Thyroid gland (tissue), 4 donors: ENCODE measurements around the gene CDYL. TPM values are rescaled to one million over a fixed set of nuclear protein-coding genes. Genes with fewer than 3 reads are reported as not detected.

Source experiments
- DNase-seq, 2 donors: peaks; one replicate each; pipeline ENCODE4 v3.0.0-alpha.2; 2019
- H3K27ac ChIP-seq, 3 donors: fragments of 200-600 bp; sonication (generic); 1 replicate in 2 of 3; 2 replicates in 1 of 3; pipeline ENCODE4 v1.5.1; 2016 to 2019; ENCODE audit warnings: mild to moderate bottlenecking in 1 of 3, moderate library complexity in 1 of 3
- H3K27me3 ChIP-seq: fragments of 200-600 bp; sonication (generic); one replicate; pipeline ENCODE4 v1.5.1; 2019
- H3K36me3 ChIP-seq, 2 donors: fragments of 200-600 bp; sonication (generic); one replicate each; pipeline ENCODE4 v1.5.1; 2016 to 2019
- H3K4me1 ChIP-seq, 2 donors: fragments of 200-600 bp; sonication (generic); one replicate each; pipeline ENCODE4 v1.5.1; 2017 to 2019
- H3K4me3 ChIP-seq, 3 donors: fragments of 200-600 bp; sonication (generic); replicated peaks in 1 of 3; 1 replicate in 2 of 3; 2 replicates in 1 of 3; pipeline ENCODE4 v1.5.1; 2016; ENCODE audit warnings: mild to moderate bottlenecking in 1 of 3
- H3K9me3 ChIP-seq: fragments of 200-600 bp; sonication (generic); one replicate; pipeline ENCODE4 v1.5.1; 2017
- POLR2A ChIP-seq, 2 donors: fragments of 450-650 bp; IDR thresholded peaks; one replicate each; pipeline ENCODE4 v1.6.1; 2017; ENCODE audit warnings: antibody characterized with exemption in 2 of 2, mild to moderate bottlenecking in 2 of 2, moderate library complexity in 1 of 2
- WGBS, 2 donors: methylation state at CpG; one replicate each; pipeline ENCODE4 v1.1.5; 2017; 5-methylcytosine and 5-hydroxymethylcytosine counted together
- intact Hi-C: fragments of 100-400 bp; cut with DNase I; formaldehyde crosslinking; loops from one replicate; pipeline ENCODE4 v1.15.1; 2023
- total RNA-seq, 4 donors: library from RNA; depleted of rRNA; stranded (reverse); fragments of >200 nt; gene quantifications; one replicate each; pipeline ENCODE4 v1.2.3, GENCODE V29; 2016
- TF ChIP-seq, protein P1 (sequence below), 6 experiments: fragments of 200-600 bp in 3 of 6; fragments of 450-650 bp in 3 of 6; sonication (generic) in 3 of 6; IDR thresholded peaks; one replicate each; pipeline ENCODE4 v1.5.1; 2016 to 2019; ENCODE audit warnings: antibody characterized with exemption in 6 of 6, mild to moderate bottlenecking in 2 of 6, inconsistent platforms in 1 of 6, moderate library complexity in 1 of 6

CDYL gene
- total RNA-seq, 4 donors from 2014 or later: 22.6 to 61.4 (median 43.7) TPM

DNA sequence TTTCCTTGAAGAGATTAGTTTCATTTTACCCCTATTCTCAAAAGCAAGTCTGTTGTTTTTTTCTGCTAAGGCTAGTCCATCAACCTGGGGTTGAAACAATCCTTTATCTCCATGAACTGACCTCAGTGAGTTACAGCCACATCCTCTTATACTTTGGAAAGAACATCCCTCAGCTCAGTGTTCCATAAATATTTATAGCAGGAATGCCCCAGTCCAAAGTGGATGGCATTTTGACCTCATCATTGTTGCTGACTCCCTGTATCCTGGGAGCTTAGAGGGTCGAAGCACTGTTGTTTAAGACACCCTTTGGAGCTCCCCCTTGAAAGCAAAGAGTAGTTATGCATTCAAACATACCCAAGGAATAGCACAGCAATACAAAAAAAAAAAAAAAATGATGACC, 16.2 kb upstream of the CDYL start:
- Histone ChIP-seq H3K36me3 (no peaks in the 10 kb centered on the region), H3K4me1 (no peaks in the 10 kb centered on the region), H3K27me3 (no peaks in the 10 kb centered on the region), H3K27ac (no peak overlapping the region), H3K4me3 (no peak overlapping the region), H3K9me3 (no peaks in the 10 kb centered on the region)
- TF ChIP-seq, protein P1, sequence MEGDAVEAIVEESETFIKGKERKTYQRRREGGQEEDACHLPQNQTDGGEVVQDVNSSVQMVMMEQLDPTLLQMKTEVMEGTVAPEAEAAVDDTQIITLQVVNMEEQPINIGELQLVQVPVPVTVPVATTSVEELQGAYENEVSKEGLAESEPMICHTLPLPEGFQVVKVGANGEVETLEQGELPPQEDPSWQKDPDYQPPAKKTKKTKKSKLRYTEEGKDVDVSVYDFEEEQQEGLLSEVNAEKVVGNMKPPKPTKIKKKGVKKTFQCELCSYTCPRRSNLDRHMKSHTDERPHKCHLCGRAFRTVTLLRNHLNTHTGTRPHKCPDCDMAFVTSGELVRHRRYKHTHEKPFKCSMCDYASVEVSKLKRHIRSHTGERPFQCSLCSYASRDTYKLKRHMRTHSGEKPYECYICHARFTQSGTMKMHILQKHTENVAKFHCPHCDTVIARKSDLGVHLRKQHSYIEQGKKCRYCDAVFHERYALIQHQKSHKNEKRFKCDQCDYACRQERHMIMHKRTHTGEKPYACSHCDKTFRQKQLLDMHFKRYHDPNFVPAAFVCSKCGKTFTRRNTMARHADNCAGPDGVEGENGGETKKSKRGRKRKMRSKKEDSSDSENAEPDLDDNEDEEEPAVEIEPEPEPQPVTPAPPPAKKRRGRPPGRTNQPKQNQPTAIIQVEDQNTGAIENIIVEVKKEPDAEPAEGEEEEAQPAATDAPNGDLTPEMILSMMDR (IDR thresholded peaks at IDR 0.05): no peak
- TF ChIP-seq POLR2A (IDR thresholded peaks at IDR 0.05): no peak
- WGBS, 2 donors: 64 to 71% methylated on average over 1 of the region's 1 CpG
- DNase-seq: no peak
- intact Hi-C loops: no loop called here

DNA sequence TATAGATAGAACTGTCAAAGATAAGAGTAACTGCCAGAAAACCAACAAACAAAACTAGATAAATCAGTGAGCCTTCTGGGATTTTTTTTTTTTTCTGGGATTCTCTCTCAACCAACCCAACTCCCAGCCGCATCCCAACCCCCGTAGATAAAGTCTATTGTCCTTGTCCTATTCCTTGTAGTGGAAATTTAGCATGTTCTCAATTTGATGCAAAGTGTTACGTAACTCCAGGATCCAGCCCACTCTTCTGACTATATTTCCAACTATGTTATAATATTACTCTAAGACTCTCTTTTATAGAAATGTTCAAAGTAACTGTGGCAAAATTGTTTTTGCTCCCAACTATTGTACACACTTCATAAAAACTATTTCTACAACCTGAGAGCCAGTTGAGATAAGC, 15.4 kb upstream of the CDYL start:
- H3K4me1 ChIP-seq: no peaks in the 10 kb centered on the region
- no peaks in the 10 kb centered on the region for H3K36me3 ChIP-seq
- no peak overlapping the region for H3K4me3 ChIP-seq
- H3K27me3 ChIP-seq: no peaks in the 10 kb centered on the region
- H3K9me3 ChIP-seq: no peaks in the 10 kb centered on the region
- intact Hi-C loops: no loop called here
- 82 to 88% methylated on average over 3 of the region's 3 CpGs for WGBS, 2 donors
- DNase-seq: no peak
- TF ChIP-seq POLR2A (IDR thresholded peaks at IDR 0.05): no peak
- TF ChIP-seq, protein P1 (IDR thresholded peaks at IDR 0.05): no peak
- H3K27ac ChIP-seq: no peak overlapping the region

DNA sequence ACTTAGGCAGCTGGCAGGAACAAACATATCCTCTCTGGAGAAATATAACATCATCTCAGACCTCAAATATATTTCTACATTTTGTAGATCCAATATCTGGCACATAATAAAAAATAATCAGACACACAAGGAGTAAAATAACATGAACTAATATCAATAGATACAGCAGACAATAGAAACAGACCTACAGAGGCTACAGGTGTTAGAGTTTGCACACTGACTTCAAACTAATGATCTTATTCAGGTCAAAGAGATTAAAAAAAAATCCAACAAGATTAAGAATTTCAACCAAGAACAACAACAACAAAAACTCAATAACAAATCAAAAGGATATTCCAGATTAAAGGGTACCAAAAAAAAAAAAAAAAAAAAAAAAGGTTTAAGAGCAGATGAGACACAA, 13.9 kb upstream of the CDYL start:
- Histone ChIP-seq H3K27ac (no peak overlapping the region), H3K27me3 (no peaks in the 10 kb centered on the region), H3K4me3 (no peak overlapping the region), H3K36me3 (no peaks in the 10 kb centered on the region), H3K4me1 (no peaks in the 10 kb centered on the region), H3K9me3 (no peaks in the 10 kb centered on the region)
- intact Hi-C loops: no loop called here
- no peak for DNase-seq
- TF ChIP-seq POLR2A (IDR thresholded peaks at IDR 0.05): no peak
- TF ChIP-seq, protein P1 (IDR thresholded peaks at IDR 0.05): no peak

DNA sequence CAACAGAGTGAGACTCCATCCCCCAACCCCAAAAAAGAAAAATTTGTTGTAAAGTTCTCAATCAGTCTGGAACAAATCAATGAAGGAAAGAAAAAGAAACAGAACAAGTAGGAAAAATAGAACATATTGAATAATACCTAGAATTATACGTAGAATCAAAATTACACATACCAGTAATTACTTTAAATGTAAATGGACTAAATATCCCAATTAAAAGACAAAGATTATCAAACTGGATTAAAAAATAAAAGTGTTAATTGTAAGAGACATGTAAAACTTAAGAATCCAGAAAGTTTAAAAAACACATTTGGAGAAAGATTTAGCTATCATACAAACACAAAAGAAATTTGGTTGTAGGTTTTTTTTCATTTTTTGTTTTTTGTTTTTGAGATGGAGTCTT, 12.3 kb upstream of the CDYL start:
- Histone ChIP-seq H3K4me3 (no peak overlapping the region), H3K27me3 (no peaks in the 10 kb centered on the region), H3K4me1 (no peaks in the 10 kb centered on the region), H3K27ac (no peak overlapping the region), H3K36me3 (no peaks in the 10 kb centered on the region), H3K9me3 (no peaks in the 10 kb centered on the region)
- intact Hi-C loops: no loop called here
- 91 to 95% methylated on average over 1 of the region's 1 CpG for WGBS, 2 donors
- TF ChIP-seq, protein P1 (IDR thresholded peaks at IDR 0.05): no peak
- no peak for TF ChIP-seq POLR2A (IDR thresholded peaks at IDR 0.05)
- DNase-seq: no peak

DNA sequence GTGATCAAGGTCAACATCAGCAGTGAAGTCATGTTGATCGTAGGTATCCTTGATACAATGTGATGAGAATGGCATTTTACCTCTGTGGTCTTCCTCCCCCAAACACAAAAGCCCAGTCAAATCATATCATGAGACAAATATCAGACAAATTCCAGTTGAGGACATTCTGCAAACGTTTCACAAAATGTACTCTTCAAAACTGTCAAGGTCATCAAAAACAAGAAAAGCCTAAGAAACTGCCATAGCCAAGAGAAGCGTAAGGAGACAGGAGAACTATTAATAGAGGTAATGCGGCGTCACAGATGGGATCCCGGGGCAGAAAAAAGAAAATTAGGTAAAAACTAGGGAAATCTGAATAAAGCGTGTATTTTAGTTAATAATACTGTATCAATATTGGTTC, 7.4 kb upstream of the CDYL start:
- no peaks in the 10 kb centered on the region for H3K4me1 ChIP-seq
- 89% methylated on average over 7 of the region's 7 CpGs for WGBS, 2 donors
- no peak overlapping the region for H3K27ac ChIP-seq
- intact Hi-C loops: no loop called here
- no peaks in the 10 kb centered on the region for H3K27me3 ChIP-seq
- H3K4me3 ChIP-seq: no peak overlapping the region
- H3K36me3 ChIP-seq: no peaks in the 10 kb centered on the region
- DNase-seq: no peak
- TF ChIP-seq, protein P1 (IDR thresholded peaks at IDR 0.05): no peak
- no peak for TF ChIP-seq POLR2A (IDR thresholded peaks at IDR 0.05)
- H3K9me3 ChIP-seq: no peaks in the 10 kb centered on the region
